Measurements from ENCODE around the gene CFAP65. TPM values are rescaled to one million over a fixed set of nuclear protein-coding genes. Genes with fewer than 3 reads are reported as not detected.

Gene CFAP65
- total and polyA plus RNA-seq, 9 of the 15 experiments (the other 6 are each of a cell fraction or from before 2014, with no cell fraction given) = not detected

GRCh38 chr2:219022616-219023015 is 18.7 kb downstream of the CFAP65 start (continued):
- TF ChIP-seq ZNF639 (CRISPR knock-in tag; conservative IDR thresholded peaks at IDR 0.05 in 1 of 2, IDR thresholded peaks at IDR 0.05 in 1 of 2) = no peak
- no peak for TF ChIP-seq PREB (CRISPR knock-in tag; IDR thresholded peaks at IDR 0.05)
- TF ChIP-seq HDGF (IDR thresholded peaks at IDR 0.05) = no peak

DNA sequence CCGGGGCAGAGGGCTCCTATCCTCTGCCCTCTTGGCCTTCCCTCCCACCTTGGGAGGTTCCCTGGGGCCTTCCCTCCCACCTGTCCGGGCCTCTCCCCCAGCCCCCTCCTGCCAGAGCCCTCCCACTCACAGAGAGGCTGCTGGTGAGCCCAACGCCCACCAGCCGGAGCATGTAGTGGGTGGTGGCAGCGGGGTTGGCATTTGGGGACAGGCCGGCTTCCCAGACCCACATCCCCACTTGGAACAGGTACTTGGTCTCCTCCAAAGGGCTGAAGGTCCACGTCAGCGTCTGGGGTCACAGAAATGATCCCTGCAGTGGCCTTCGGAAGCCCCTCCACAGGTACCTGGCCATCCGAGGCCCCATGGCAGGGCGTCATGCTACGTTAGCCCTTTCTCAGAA is 19.3 kb downstream of the CFAP65 start:
- no peak overlapping the region for H2AFZ ChIP-seq (ENCODE audit: low read depth, low read length)
- no TSS peak for BruUV-seq (replicated peaks)
- WGBS (ENCODE audit: insufficient coverage, low coverage, missing lambda C conversion rate) = 0% methylated on average over 7 of the region's 12 CpGs
- DNase-seq (ENCODE audit: extremely low read depth in 1 of 4, low spot score in 3 of 4) (no peak), FAIRE-seq (no peak), ATAC-seq (no peak)
- H3K79me2 ChIP-seq (ENCODE audit: control insufficient read depth, insufficient read depth, low read length) = no peaks in the 10 kb centered on the region
- ChIA-PET POLR2A (no interaction called here), CTCF (ENCODE audit: low intra/inter-chr PET ratio) (interaction anchor here (0.7 kb wide), 1 partner anchor 24 kb away, joined by 3 read pairs; no protein-coding TSS in a partner anchor)
- intact Hi-C loops (cut with micrococcal nuclease) = no loop called here
- H4K20me1 ChIP-seq (replicated peaks; ENCODE audit: control insufficient read depth, insufficient read depth, low read length) = 0 out of 2 replicates have a peak, but pooled peaks cover 4% of the 10 kb centered on the region
- TF ChIP-seq DDX20 (tag; IDR thresholded peaks at IDR 0.05; ENCODE audit: low read depth) = no peak
- H3K27ac ChIP-seq (ENCODE audit: extremely low read depth, low read depth, low read length) = no peak overlapping the region
- no peaks in the 10 kb centered on the region for H3K36me3 ChIP-seq (ENCODE audit: control insufficient read depth, insufficient read depth, low read length)
- H3K27me3 ChIP-seq (ENCODE audit: control insufficient read depth in 2 of 2, insufficient read depth in 2 of 2, low read length in 2 of 2) = peaks cover 0 to 70% of the 10 kb centered on the region in 2 experiments; a peak in 4 of 5 replicates
- H3K4me2 ChIP-seq (ENCODE audit: insufficient read depth, low read length) = no peak overlapping the region
- no peak overlapping the region for H3K9ac ChIP-seq (ENCODE audit: insufficient read depth in 1 of 2, low read depth in 2 of 2, low read length in 2 of 2)
- H3K9me1 ChIP-seq (ENCODE audit: control insufficient read depth, insufficient read depth, low read length) = no peaks in the 10 kb centered on the region
- H3K4me3 ChIP-seq = no peak overlapping the region
- H3K4me1 ChIP-seq (replicated peaks in 1 of 2; ENCODE audit: control insufficient read depth in 2 of 2, insufficient read depth in 2 of 2, low read length in 2 of 2) = no peaks in the 10 kb centered on the region
- no peaks in the 10 kb centered on the region for H3K9me3 ChIP-seq (replicated peaks; ENCODE audit: control insufficient read depth, insufficient read depth, low read depth, low read length)
- in situ Hi-C loops (cut with MboI) = loop anchor here (10.0 kb wide), 1 partner anchor 133 kb away; no protein-coding TSS in a partner anchor

All from K562 (cell line).